Left lung (tissue), 10 donors: ENCODE results near the gene PRKCE. TPM values are rescaled to one million over a fixed set of nuclear protein-coding genes. Genes with fewer than 3 reads are reported as not detected.

Experiments used
- ATAC-seq: fragments of 200-7000 bp; cut with Tn5 transposase; one replicate; pipeline ENCODE4 v1.9.1; 2020; ENCODE audit warnings: moderate library complexity
- DNase-seq, 4 donors: peaks; one replicate each; pipeline ENCODE4 v3.0.0-alpha.2; 2013 to 2020
- H3K27ac ChIP-seq, 2 donors: fragments of 200-600 bp; sonication (generic) in 1 of 2; one replicate each; pipeline versions ENCODE4 v1.5.0 to v1.8.0; 2020 to 2021
- H3K27me3 ChIP-seq, 2 donors: fragments of 200-600 bp; sonication (generic) in 1 of 2; one replicate each; pipeline versions ENCODE4 v1.5.0 to v1.8.0; 2020 to 2021
- H3K36me3 ChIP-seq, 2 donors: fragments of 200-600 bp; sonication (generic) in 1 of 2; one replicate each; pipeline versions ENCODE4 v1.5.0 to v1.8.0; 2020 to 2021
- H3K4me1 ChIP-seq, 2 donors: fragments of 200-600 bp; one replicate each; pipeline ENCODE4 v1.8.0; 2021
- H3K4me3 ChIP-seq, 2 donors: fragments of 200-600 bp; sonication (generic) in 1 of 2; one replicate each; pipeline versions ENCODE4 v1.5.0 to v1.8.0; 2020 to 2021; ENCODE audit warnings: mild to moderate bottlenecking in 1 of 2
- H3K9me3 ChIP-seq, 2 donors: fragments of 200-600 bp; sonication (generic) in 1 of 2; one replicate each; pipeline versions ENCODE4 v1.5.0 to v1.8.0; 2020 to 2021
- CTCF ChIP-seq, 2 donors: fragments of 200-600 bp; sonication (generic) in 1 of 2; IDR thresholded peaks; one replicate each; pipeline versions ENCODE4 v1.5.0 to v1.8.0; 2021; ENCODE audit warnings: antibody characterized with exemption in 2 of 2
- intact Hi-C, 2 donors: fragments of 100-400 bp; cut with DNase I; formaldehyde crosslinking; loops; one replicate each; pipeline versions ENCODE4 v1.11.2 to v1.14.2; 2022
- polyA plus RNA-seq, 6 donors: library from polyadenylated mRNA; unstranded; fragments of 120-200 nt; gene quantifications; one replicate each; pipeline ENCODE4 v1.2.1, GENCODE V29; 2013; ENCODE audit not compliant: insufficient read length in 6 of 6
- total RNA-seq, 2 donors: library from RNA; stranded (reverse); fragmentation: NEBNext Ultra II Directional; extraction: Animal tissue kit (Norgen Biotek cat#: 25700); gene quantifications; one replicate each; pipeline ENCODE4 v1.2.1, GENCODE V29; 2021
- donor health status: DM: no; HTN: yes; CAD: no.
- donor health status: DM: no; HTN: no; CAD: no.

PRKCE gene
- total and polyA plus RNA-seq, 8 donors: 12.0 to 56.9 (median 14.7) TPM

GRCh38 chr2:45992741-45993475 is 341.4 kb downstream of the PRKCE start:
- intact Hi-C loops: no loop called here
- no peak for TF ChIP-seq CTCF (IDR thresholded peaks at IDR 0.05)
- peak overlapping the region; percentile 71 to 77 for H3K27ac ChIP-seq
- H3K36me3 ChIP-seq: peaks cover 0 to 13% of the 10 kb centered on the region in 2 donors
- ATAC-seq (peak; percentile 7), DNase-seq (no peak)
- H3K9me3 ChIP-seq: no peaks in the 10 kb centered on the region
- H3K4me1 ChIP-seq: peaks cover 14 to 28% of the 10 kb centered on the region in 2 donors
- H3K4me3 ChIP-seq: no peak overlapping the region
- H3K27me3 ChIP-seq: no peaks in the 10 kb centered on the region

- Histone ChIP-seq H3K4me3 (no peak overlapping the region), H3K9me3 (no peaks in the 10 kb centered on the region), H3K4me1 (peaks cover 14 to 28% of the 10 kb centered on the region in 2 donors), H3K27ac (peak overlapping the region; percentile 71 to 77), H3K27me3 (no peaks in the 10 kb centered on the region), H3K36me3 (peaks cover 0 to 13% of the 10 kb centered on the region in 2 donors)
- ATAC-seq (peak; percentile 78), DNase-seq (peak in 3 of 4 donors; percentile 51 to 87 (median 73))
- peak; percentile 71 to 81 for TF ChIP-seq CTCF (IDR thresholded peaks at IDR 0.05)
- intact Hi-C loops: no loop called here
These were observed 342.1 kb downstream of the PRKCE start for GRCh38 chr2:45993476-45993991.

- Histone ChIP-seq H3K27me3 (no peaks in the 10 kb centered on the region), H3K27ac (peak overlapping the region in 1 of 2 donors; percentile 71)
These were observed 342.6 kb downstream of the PRKCE start for GRCh38 chr2:45994060-45994459.

GRCh38 chr2:46000660-46001059 is 349.2 kb downstream of the PRKCE start:
- TF ChIP-seq CTCF (IDR thresholded peaks at IDR 0.05): no peak
- H3K4me1 ChIP-seq: peaks cover 0 to 4% of the 10 kb centered on the region in 2 donors
- intact Hi-C loops: no loop called here
- no peak overlapping the region for H3K4me3 ChIP-seq
- no peaks in the 10 kb centered on the region for H3K9me3 ChIP-seq
- DNase-seq (no peak), ATAC-seq (no peak)
- peaks cover 0 to 16% of the 10 kb centered on the region in 2 donors for H3K36me3 ChIP-seq
- H3K27me3 ChIP-seq: no peaks in the 10 kb centered on the region
- H3K27ac ChIP-seq: peak overlapping the region; percentile 60 to 77

More at GRCh38 chr2:45994060-45994459, 342.6 kb downstream of the PRKCE start:
- no peak for ATAC-seq
- no peaks in the 10 kb centered on the region for H3K9me3 ChIP-seq
- no peak for DNase-seq
- no peak for TF ChIP-seq CTCF (IDR thresholded peaks at IDR 0.05)
- H3K4me1 ChIP-seq: peaks cover 14 to 28% of the 10 kb centered on the region in 2 donors
- intact Hi-C loops: no loop called here
- H3K4me3 ChIP-seq: no peak overlapping the region
- peaks cover 0 to 10% of the 10 kb centered on the region in 2 donors for H3K36me3 ChIP-seq

GRCh38 chr2:46001290-46001689 is 349.8 kb downstream of the PRKCE start:
- no peaks in the 10 kb centered on the region for H3K9me3 ChIP-seq
- TF ChIP-seq CTCF (IDR thresholded peaks at IDR 0.05): no peak
- peak overlapping the region; percentile 60 to 77 for H3K27ac ChIP-seq
- DNase-seq: no peak
- intact Hi-C loops: no loop called here
- peaks cover 0 to 4% of the 10 kb centered on the region in 2 donors for H3K4me1 ChIP-seq
- H3K27me3 ChIP-seq: no peaks in the 10 kb centered on the region
- no peak overlapping the region for H3K4me3 ChIP-seq
- no peak for ATAC-seq
- H3K36me3 ChIP-seq: peaks cover 0 to 20% of the 10 kb centered on the region in 2 donors
